Measurements from ENCODE around the gene HERPUD1. TPM values are rescaled to one million over a fixed set of nuclear protein-coding genes. Genes with fewer than 3 reads are reported as not detected.

HERPUD1 gene
- total and polyA plus RNA-seq, 4 donors = 52.5 to 173 (median 108) TPM

GRCh38 chr16:56907401-56907800 is 24.5 kb upstream of the HERPUD1 start:
- no peaks in the 10 kb centered on the region for H3K36me3 ChIP-seq (ENCODE audit: control insufficient read depth in 1 of 2, insufficient read depth in 2 of 2, low read length in 1 of 2)
- H3K4me3 ChIP-seq (ENCODE audit: low read length in 2 of 2) = no peak overlapping the region
- no peaks in the 10 kb centered on the region for H3K27me3 ChIP-seq (ENCODE audit: control insufficient read depth in 1 of 2, insufficient read depth in 2 of 2, low read length in 1 of 2)
- H3K27ac ChIP-seq (ENCODE audit: low read depth in 1 of 2, low read length in 2 of 2) = no peak overlapping the region
- 97 to 98% methylated on average over 3 of the region's 3 CpGs for WGBS, 2 donors
- ATAC-seq (ENCODE audit: low FRiP score) (no peak), DNase-seq (no peak)
- no peaks in the 10 kb centered on the region for H3K9me3 ChIP-seq (ENCODE audit: control insufficient read depth, low read length)
- no peaks in the 10 kb centered on the region for H3K4me1 ChIP-seq (ENCODE audit: control insufficient read depth in 1 of 2, insufficient read depth in 2 of 2, low read length in 2 of 2)
- intact Hi-C loops (cut with DNase I) = no loop called here

GRCh38 chr16:56909527-56909979 is 22.4 kb upstream of the HERPUD1 start:
- Histone ChIP-seq H3K4me1 (ENCODE audit: control insufficient read depth in 1 of 2, insufficient read depth in 2 of 2, low read length in 2 of 2) (no peaks in the 10 kb centered on the region), H3K27me3 (ENCODE audit: control insufficient read depth in 1 of 2, insufficient read depth in 2 of 2, low read length in 1 of 2) (no peaks in the 10 kb centered on the region), H3K9me3 (ENCODE audit: control insufficient read depth, low read length) (no peaks in the 10 kb centered on the region), H3K27ac (ENCODE audit: low read depth in 1 of 2, low read length in 2 of 2) (no peak overlapping the region), H3K4me3 (ENCODE audit: low read length in 2 of 2) (no peak overlapping the region), H3K36me3 (ENCODE audit: control insufficient read depth in 1 of 2, insufficient read depth in 2 of 2, low read length in 1 of 2) (no peaks in the 10 kb centered on the region)
- intact Hi-C loops (cut with DNase I) = no loop called here
- no peak for ATAC-seq (ENCODE audit: low FRiP score)
- DNase-seq = peak in 1 of 2 donors; percentile 57
- 78% methylated on average over 7 of the region's 7 CpGs for WGBS, 2 donors

GRCh38 chr16:56910112-56910511 is 21.8 kb upstream of the HERPUD1 start:
- Histone ChIP-seq H3K27me3 (ENCODE audit: control insufficient read depth in 1 of 2, insufficient read depth in 2 of 2, low read length in 1 of 2) (no peaks in the 10 kb centered on the region), H3K9me3 (ENCODE audit: control insufficient read depth, low read length) (no peaks in the 10 kb centered on the region), H3K27ac (ENCODE audit: low read depth in 1 of 2, low read length in 2 of 2) (no peak overlapping the region), H3K4me1 (ENCODE audit: control insufficient read depth in 1 of 2, insufficient read depth in 2 of 2, low read length in 2 of 2) (no peaks in the 10 kb centered on the region), H3K36me3 (ENCODE audit: control insufficient read depth in 1 of 2, insufficient read depth in 2 of 2, low read length in 1 of 2) (no peaks in the 10 kb centered on the region), H3K4me3 (ENCODE audit: low read length in 2 of 2) (no peak overlapping the region)
- 94% methylated on average over 5 of the region's 5 CpGs for WGBS, 2 donors
- no peak for DNase-seq
- intact Hi-C loops (cut with DNase I) = no loop called here
- ATAC-seq (ENCODE audit: low FRiP score) = no peak

- Histone ChIP-seq H3K27me3 (ENCODE audit: control insufficient read depth in 1 of 2, insufficient read depth in 2 of 2, low read length in 1 of 2) (no peaks in the 10 kb centered on the region), H3K9me3 (ENCODE audit: control insufficient read depth, low read length) (no peaks in the 10 kb centered on the region), H3K4me3 (ENCODE audit: low read length in 2 of 2) (no peak overlapping the region), H3K4me1 (ENCODE audit: control insufficient read depth in 1 of 2, insufficient read depth in 2 of 2, low read length in 2 of 2) (no peaks in the 10 kb centered on the region), H3K36me3 (ENCODE audit: control insufficient read depth in 1 of 2, insufficient read depth in 2 of 2, low read length in 1 of 2) (no peaks in the 10 kb centered on the region), H3K27ac (ENCODE audit: low read depth in 1 of 2, low read length in 2 of 2) (no peak overlapping the region)
- intact Hi-C loops (cut with DNase I) = no loop called here
- DNase-seq (peak in 1 of 2 donors; percentile 45), ATAC-seq (ENCODE audit: low FRiP score) (no peak)
- WGBS, 2 donors = 89% methylated on average over 12 of the region's 12 CpGs
Observed at GRCh38 chr16:56910654-56911539, 21.0 kb upstream of the HERPUD1 start.

- intact Hi-C loops (cut with DNase I) = no loop called here
- H3K4me3 ChIP-seq (ENCODE audit: low read length in 2 of 2) = no peak overlapping the region
- H3K36me3 ChIP-seq (ENCODE audit: control insufficient read depth in 1 of 2, insufficient read depth in 2 of 2, low read length in 1 of 2) = no peaks in the 10 kb centered on the region
- ATAC-seq (ENCODE audit: low FRiP score) (peak; percentile 42), DNase-seq (peak; percentile 73 to 82)
- H3K9me3 ChIP-seq (ENCODE audit: control insufficient read depth, low read length) = no peaks in the 10 kb centered on the region
- H3K27me3 ChIP-seq (ENCODE audit: control insufficient read depth in 1 of 2, insufficient read depth in 2 of 2, low read length in 1 of 2) = no peaks in the 10 kb centered on the region
- H3K27ac ChIP-seq (ENCODE audit: low read depth in 1 of 2, low read length in 2 of 2) = no peak overlapping the region
- H3K4me1 ChIP-seq (ENCODE audit: control insufficient read depth in 1 of 2, insufficient read depth in 2 of 2, low read length in 2 of 2) = no peaks in the 10 kb centered on the region
- WGBS, 2 donors = 74% methylated on average over 22 of the region's 22 CpGs
Observed at GRCh38 chr16:56911771-56912571, 20.0 kb upstream of the HERPUD1 start.

GRCh38 chr16:56912746-56913708 is 18.9 kb upstream of the HERPUD1 start:
- Histone ChIP-seq H3K36me3 (ENCODE audit: control insufficient read depth in 1 of 2, insufficient read depth in 2 of 2, low read length in 1 of 2) (no peaks in the 10 kb centered on the region), H3K27ac (ENCODE audit: low read depth in 1 of 2, low read length in 2 of 2) (no peak overlapping the region), H3K4me1 (ENCODE audit: control insufficient read depth in 1 of 2, insufficient read depth in 2 of 2, low read length in 2 of 2) (no peaks in the 10 kb centered on the region), H3K27me3 (ENCODE audit: control insufficient read depth in 1 of 2, insufficient read depth in 2 of 2, low read length in 1 of 2) (no peaks in the 10 kb centered on the region), H3K4me3 (ENCODE audit: low read length in 2 of 2) (no peak overlapping the region), H3K9me3 (ENCODE audit: control insufficient read depth, low read length) (no peaks in the 10 kb centered on the region)
- ATAC-seq (ENCODE audit: low FRiP score) (no peak), DNase-seq (peak in 1 of 2 donors; percentile 42)
- 85 to 88% methylated on average over 18 of the region's 18 CpGs for WGBS, 2 donors
- intact Hi-C loops (cut with DNase I) = no loop called here

GRCh38 chr16:56914896-56915295 is 17.0 kb upstream of the HERPUD1 start:
- H3K27me3 ChIP-seq (ENCODE audit: control insufficient read depth in 1 of 2, insufficient read depth in 2 of 2, low read length in 1 of 2) = no peaks in the 10 kb centered on the region
- no peaks in the 10 kb centered on the region for H3K4me1 ChIP-seq (ENCODE audit: control insufficient read depth in 1 of 2, insufficient read depth in 2 of 2, low read length in 2 of 2)
- H3K9me3 ChIP-seq (ENCODE audit: control insufficient read depth, low read length) = no peaks in the 10 kb centered on the region
- H3K4me3 ChIP-seq (ENCODE audit: low read length in 2 of 2) = no peak overlapping the region
- no peaks in the 10 kb centered on the region for H3K36me3 ChIP-seq (ENCODE audit: control insufficient read depth in 1 of 2, insufficient read depth in 2 of 2, low read length in 1 of 2)
- 79 to 94% methylated on average over 7 of the region's 7 CpGs for WGBS, 2 donors
- intact Hi-C loops (cut with DNase I) = no loop called here
- no peak overlapping the region for H3K27ac ChIP-seq (ENCODE audit: low read depth in 1 of 2, low read length in 2 of 2)
- DNase-seq (no peak), ATAC-seq (ENCODE audit: low FRiP score) (no peak)

All from aorta (tissue), 5 donors.